HG02938 (cell line): Measurements from ENCODE around the gene NEK4.
"Not testable (repeated sequence)": the region's sequence is repeated elsewhere in the genome, so short reads cannot be mapped to it uniquely, and the experiment has no call there.

ENCODE experiments used
- ATAC-seq: cut with Tn5 transposase; IDR thresholded peaks from one replicate; pipeline ENCODE4 v1.9.1; 2021; ENCODE audit warnings: mild to moderate bottlenecking, moderate library complexity; ENCODE audit not compliant: unreplicated experiment

NEK4 gene

DNA sequence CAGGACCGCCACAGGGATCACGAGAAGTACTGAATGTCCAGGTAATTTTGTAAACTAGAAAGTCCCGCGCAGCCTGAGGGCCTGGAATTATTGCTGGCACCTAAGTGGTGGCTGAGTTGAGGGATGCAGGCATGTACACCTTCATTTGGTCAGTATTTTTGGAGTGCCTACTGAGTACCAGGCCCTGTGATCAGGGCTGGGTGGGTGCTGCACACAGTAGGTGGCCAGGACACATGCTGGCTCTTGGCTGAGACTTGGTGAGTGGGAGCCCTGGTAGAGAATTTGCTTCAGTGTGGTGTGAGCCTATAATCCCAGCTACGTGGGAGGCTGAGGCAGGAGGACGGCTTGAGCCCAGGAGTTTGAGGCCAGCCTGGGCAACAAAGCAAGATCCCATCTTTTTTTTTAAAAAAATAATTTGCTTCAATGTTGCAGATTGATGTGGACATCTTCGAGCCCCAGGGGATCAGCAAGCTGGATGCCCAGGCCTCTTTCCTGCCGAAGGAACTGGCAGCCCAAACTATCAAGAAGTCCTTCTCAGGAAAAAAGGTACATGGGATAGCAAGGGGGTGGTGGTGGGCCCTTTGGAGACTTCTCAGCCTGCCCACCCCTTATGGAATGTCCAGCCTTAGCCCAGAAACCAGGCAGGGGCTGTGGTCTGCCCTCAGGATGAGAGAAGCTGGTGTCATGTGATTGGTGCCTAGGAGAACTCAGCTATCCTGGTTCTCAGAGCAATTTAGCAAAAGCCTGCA is 9.3 kb upstream of the NEK4 start:
- ATAC-seq, result no peak

DNA sequence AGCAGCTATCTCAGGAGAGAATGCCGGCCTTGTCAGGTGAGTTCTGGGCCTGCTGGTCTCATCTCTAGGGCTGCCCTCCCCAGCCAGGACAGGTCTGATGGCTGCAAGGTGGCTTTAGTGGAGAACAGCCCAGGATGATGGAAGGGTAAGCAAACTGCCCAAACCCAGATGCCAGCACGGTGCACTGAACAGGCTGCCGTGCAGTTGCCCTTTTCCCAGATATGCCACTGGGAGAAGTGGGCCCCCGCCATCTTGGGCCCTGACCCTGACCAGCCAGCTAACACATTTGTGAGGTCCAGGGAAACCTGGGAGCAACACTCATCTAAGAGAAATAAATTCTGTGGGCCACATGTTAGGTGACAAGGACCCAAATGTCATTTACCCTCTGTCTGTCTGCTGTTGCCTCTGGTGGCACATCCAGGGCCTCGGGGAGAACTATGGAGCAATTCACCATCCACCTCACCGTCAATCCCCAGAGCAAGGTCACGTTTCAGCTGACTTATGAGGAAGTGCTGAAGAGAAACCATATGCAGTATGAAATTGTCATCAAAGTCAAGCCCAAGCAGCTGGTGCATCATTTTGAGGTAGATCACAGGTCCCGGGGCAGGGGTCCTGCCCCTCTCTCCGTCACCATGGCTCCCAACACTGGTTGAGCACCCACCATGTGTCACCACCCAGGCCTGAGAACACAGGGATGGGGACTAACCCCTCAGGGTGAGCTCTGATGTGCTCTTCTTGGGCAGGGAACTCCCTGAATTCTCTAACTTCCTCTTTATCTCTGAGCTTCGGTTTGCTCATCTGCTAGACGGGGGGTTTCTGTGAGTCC is 8.5 kb upstream of the NEK4 start:
- ATAC-seq, result peak; percentile 81

DNA sequence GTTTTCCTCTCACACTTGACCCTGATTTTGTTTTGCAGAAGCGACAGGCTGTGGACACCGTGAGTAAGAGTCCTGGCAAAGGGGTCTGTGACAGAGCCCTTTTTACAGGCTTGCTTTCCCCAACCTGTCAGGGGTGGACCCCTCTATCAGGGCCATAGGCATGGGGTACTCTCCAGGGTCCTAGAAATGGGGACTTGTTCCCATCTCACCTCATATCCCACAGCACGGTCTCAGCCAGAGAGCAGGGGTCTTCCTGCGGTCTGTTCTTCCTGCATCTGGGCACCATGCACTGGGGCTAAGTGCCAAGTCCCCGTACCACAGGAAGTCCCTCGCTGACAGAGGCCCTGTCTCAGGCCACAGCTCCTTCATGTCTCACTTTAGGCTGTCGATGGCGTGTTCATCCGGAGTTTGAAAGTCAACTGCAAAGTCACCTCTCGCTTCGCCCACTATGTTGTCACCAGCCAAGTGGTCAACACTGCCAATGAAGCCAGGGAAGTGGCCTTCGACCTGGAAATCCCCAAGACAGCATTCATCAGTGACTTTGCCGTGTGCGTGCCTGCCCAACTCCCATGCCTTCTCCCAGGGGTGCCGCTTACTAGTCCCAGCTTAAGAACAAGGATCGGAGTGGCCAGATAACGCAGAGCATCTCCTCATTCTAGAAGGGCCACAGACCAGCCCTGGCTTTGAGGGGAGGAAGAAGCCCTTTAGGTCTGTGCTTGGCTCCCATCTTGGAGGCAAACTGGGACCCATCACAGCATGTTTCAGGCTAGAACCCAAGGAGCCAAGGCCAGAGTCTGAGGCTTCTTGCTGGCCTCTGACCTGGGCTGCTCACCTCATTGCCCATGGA is 7.4 kb upstream of the NEK4 start:
- no peak for ATAC-seq

DNA sequence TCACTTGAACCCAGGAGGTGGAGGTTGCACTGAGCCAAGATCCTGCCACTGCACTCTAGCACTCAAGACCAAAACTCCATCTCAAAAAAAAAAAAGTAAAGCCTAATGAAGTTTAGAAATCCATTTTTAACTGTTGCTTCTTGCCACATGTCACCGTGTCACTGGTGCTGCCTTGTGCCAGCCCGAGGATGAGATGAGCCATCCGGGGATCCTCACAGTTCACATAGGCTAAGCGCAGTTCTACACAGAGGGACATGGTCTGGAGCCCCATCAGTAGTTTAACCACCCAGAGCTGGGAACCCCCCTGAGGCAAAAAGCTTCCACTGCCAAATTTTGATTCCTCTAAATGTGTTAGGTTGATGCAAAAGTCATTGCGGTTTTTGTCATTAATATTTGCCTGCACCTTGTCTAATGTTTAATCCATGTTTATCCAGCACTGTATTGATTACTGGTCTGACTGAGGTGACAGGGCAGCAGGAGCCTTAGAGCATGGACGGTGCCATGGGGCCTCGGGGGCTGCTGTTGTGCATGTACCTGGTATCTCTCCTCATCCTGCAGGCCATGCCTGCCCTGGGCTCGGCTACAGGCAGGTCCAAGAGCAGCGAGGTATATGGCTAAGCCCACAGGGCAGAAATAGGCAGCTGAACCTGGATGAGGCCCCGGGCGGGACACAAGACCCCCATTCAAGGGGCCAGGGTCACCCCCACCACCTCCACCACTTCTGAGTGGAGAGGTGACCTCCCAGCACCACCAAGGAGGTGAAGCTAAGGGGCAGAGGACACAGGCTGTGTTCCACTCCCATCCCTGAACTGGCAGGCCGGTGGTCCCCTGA is 6.6 kb upstream of the NEK4 start, which contains the start of gene ITIH1:
ITIH1 (plus strand) TSS at position 473 of the 832 bp plus-strand sequence; CDS start at position 490, 17 bp downstream.
- ATAC-seq, result no peak

DNA sequence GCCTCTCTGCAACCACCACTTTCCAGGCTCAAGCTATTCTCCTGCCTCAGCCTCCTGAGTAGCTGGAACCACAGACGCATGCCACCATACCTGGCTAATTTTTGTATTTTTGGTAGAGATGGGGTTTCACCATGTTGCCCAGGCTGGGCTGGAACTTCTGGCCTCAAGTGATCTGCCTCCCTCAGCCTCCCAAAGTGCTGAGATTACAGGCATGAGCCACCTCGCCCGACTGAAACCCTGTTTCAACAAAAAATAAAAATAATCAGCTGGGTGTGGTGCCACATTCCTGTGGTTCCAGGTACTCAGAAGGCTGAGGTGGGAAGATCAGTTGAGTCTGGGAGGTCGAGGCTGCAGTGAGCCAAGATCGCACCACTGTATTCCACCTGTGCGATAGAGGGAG is 5.7 kb upstream of the NEK4 start:
- not testable (repeated sequence) for ATAC-seq

DNA sequence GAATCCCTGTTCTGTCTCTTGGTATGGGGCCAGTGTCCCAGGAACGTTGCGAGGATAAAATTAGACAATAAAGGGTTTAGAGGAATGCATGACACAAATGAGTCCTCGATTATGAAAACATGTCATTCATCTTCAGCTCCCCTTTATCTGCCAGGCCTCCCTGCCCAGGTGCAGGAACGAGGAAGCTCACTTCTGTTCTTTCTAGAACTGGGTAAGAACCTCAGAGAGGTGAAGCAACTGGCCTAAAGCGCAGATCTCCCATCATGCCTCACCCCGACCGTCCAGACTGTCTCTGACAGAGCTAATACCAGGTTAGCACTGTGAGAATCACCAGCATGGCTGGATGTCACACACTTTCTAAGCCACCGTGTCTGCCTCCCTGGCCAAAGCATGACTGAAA is 5.1 kb upstream of the NEK4 start:
- no peak for ATAC-seq

DNA sequence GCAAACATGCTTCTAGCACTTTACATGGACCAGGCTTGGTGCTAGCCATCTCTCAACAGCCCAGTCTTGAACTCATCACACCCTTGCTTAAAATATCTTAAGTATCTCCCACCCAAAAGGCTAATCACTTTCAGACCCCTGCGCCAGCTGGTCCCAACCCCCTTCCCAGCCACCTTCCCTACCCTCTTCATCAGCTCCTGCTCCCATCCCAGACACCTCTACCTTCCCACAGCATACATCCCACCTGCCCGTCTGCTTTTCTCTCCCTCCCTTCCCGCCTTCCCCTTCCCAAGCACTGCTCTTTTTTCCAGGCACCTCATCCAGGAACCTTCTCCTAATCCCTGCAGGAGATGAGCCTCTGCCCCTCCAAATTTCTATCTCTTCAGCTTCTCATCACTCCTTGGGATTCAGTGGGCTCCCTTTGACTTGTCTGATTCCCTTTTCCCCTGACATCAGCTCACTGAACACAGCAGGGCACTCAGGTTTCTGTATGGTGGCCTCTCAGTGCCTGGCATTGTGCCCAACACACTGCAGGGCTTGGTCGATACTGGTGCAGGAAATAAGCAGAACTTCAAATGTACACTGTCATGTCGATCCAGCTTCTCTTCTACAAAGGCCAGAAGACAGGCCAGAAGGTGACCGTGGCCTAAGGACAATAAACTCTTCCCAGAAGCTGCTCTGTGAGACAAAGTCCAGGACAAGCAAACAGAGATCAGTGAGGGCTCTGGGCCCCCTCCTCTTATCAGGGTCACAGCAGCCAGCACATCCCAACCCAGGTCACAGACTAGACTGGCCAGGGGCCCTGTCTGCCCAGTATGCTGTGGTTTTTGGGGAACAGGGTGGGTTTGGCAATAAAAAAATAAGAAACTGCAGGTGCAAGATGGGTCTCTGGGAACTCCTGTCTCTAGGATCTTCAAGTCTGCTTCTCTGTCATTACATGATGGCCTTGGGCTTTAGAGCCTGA is 4.4 kb upstream of the NEK4 start:
- no peak for ATAC-seq

DNA sequence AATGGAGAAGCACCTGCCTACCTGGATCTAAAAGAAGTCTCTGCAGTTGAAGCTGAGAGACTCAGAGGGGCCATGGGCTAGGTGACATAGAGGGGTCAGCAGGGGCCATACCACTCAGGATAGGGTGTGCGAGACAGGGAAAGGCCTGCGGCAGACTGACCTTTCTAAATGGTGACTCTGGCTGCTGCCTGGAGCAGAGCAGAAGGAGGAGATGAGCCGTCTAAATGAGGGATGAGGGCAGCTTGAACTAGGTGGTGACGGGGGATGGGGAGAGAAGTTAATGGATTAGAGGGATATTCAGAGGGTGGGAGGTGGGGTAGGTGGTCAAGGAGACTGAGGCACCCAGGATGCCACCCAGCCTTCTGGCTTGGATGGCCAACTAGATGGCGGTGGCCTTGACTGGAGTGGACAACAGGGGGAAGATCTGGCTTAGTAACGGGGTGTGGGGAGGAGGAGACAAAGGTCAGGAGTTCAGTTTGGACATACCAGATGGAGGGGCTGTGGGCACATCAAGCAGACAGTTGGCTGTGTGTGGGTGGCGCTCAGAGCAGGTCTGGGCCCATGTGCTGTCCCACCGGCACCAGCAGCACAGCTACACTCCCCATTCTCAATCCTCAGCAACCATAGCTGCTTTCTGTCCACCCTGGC is 3.5 kb upstream of the NEK4 start:
- ATAC-seq, result no peak

DNA sequence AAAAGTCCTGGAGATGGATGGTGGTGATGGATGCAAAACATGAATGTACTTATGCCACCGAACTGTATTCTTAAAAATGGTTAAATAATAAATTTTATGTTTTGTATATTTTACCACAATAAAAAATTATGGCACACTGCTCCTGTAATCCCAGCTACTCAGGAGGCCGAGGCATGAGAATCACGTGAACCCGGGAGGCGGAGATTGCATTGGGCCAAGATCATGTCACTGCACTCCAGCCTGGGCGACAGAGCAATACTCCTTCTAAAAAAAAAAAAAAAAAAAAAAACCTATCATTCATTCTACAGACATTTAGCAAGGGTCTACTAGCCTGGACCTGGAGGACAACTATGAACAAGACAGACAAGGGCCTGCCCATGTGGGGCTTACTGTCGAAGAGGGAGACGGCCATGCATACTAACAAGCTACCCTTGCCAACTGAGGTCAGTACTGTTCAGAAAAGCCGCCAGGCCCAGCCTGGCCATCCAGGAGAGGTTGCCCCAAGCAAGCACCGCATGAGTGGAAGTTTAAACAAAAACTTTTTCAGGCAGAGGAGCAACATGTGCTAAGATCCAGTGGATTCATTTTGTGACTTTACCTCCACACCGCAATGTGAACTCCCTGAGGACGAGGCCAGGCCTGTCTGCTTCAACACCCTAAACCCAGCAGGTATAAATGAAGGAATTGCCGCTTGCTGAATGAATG is 2.8 kb upstream of the NEK4 start:
- ATAC-seq, result no peak

DNA sequence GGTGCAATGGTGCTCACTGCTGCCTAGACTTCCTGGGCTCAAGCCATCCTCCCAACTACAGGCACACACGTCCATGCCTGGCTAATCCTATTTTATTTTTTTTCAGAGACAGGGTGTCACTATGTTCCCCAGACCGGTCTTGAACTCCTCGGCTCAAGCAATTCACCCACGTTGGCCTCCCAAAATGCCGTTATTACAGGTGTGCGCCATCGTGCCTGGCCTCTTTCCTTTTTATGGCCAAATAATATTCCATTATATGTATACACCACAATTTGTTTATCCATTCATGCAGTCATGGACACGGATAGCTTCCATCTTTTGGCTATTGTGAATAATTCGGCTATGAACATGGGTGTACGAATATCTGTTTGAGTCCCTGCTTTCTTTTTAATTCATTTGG is 962 bp upstream of the NEK4 start:
- no peak for ATAC-seq

DNA sequence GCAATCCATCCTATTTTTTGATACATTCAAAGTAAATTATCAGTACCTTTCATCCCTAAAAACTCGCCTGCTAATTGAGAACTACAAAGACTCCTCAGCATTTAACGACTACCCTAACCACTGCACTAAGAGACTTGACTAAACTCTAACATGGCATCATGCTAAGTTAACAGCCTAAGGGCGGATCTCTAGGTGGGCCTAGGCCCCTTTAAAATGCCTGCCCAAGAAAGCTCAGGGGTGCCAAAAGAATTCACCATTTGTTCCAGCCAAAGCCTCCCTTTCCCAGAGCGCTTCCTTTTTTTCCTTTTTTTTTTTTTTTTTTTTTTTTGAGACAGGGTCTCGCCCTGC is 568 bp upstream of the NEK4 start:
- ATAC-seq, result no peak

DNA sequence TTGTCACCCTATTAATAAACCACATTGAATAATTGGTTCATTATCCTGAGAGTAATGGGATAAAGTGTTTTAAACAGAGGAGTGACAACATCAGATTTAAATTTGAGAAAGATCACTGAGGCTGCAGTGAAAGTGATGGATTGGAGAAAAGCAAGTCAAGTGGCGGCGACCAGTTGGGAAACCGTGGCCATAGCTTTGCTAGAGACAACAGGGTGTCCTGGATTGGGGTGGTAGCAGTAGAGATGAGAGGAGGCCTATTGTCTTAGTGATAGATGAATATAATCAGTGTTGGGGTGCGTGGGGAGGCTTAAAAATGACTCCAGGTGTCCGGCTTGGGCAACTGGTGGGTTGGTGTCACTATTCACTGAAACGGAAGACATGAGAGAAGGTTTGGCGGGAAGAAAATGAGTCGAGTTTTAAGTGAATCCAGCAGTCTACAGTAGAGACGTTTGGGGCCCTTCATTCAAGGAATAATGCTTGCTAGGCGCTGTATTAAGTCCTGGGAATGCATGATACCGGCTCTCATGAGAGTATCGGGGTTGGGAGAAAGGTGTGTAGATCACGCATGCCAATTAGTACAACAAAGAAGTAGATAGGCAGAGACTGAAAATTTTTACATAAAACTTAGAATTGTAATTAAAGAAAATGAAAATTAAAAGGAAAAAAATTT is 819 bp downstream of the NEK4 start:
- no peak for ATAC-seq

DNA sequence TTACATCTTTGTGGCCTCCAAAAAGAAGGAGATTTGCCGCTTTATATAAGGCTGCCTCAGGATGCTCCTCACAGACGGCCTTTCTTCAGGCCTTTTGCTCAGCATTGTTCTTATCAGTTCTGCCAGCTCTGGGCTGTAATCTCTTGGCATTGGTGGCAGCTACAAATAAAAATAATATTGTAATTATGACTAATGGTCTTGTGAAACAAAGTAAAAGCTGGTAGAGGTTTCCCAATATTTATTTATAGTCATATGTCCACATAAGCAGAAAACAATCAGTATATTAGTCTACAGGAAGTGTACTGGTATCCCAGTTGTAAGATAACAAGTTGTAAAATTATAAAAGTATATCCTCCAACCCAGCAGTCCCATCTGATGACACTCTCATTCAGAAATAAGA is 7.3 kb downstream of the NEK4 start:
- no peak for ATAC-seq

DNA sequence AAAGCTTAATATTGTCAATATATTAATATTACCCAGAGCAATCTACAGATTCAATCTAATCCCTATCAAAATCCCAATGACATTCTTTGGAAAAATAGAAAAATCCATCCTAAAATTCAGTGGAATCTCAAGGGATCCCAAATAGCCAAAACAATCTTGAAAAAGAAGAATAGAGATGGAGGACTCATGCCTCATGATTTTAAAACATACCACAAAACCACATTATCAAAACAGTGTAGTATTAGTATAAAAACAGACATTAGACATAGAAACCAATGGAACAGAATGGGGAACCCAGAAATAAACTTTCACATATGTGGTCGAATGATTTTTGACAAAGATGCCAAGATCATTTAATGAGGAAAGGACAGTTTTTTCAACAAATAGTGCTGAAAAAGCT is 14.6 kb downstream of the NEK4 start:
- no peak for ATAC-seq

DNA sequence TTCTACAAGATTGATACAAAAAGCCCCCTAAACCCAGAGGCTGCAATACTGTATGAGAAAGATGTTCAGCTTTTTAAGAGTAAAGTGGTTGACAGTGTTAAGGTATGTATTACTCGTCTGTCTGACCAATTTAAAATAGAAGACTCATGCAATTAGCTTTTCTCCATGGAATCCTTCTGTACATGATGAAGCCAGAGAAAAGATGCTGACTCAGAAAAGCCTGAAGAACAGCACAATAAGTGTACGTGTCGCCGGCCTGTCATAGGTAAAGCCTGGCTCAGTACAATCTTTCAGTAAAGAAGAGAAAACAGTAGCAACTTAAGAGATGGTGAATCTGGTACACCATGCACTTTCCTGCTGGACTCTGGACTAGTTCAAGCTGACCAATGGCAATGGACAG is 16.4 kb downstream of the NEK4 start:
- no peak for ATAC-seq

DNA sequence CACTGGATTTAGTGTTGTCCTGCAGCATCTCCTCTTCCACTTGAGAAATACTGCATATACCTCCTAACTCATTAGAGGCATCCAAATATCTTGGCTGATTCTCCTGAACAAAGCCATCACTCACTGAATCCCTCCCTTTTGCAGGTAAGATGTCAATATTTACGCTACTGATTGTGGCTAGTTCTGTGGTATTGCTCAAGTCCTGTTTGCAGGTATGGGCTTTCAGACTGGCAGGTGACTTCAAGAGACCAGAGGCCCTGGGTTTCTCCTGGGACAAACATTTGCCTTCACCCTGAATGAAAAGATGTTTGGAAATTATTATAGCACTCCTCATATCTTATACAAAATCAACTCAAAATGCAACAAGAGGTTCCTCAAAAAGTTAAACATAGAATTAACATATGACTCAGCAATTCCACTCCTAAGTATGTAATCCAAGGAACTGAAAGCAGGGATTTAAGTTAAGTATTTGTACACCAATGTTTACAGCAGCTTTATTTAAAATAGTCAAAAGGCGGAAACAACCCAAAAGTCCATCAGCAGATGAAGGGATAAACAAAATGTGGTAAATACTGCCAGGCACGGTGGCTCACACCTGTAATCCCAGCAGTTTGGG is 18.6 kb downstream of the NEK4 start:
- ATAC-seq, result no peak

DNA sequence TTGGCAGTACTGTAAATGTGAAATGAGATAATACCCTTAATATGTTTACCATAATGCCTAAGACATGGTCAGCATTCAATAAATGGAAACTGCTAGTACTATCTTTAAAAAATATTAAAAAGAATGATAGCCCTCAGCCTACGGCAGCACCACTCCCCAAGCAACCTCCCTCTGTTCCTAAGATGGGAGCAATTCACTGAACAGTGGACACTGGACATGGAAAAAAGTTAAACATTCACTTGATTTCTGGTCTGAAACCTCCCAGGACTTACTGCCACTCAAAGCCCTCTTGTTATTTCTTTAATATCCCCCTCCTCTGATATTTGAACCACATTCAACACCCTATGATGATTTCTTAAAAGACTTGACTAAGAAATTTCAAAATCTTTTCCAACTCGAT is 27.0 kb downstream of the NEK4 start:
- no peak for ATAC-seq
